HEK293 (cell line): Measurements from ENCODE around the gene BCL2L1.

Experiments
- TCF7L2 ChIP-seq: IDR thresholded peaks from 2 replicates; pipeline ENCODE4 v1.6.1; 2011; ENCODE audit warnings: low read depth, mild to moderate bottlenecking, inconsistent platforms, low read length, moderate library complexity, borderline replicate concordance
- ZNF175 ChIP-seq: fragments of 450-650 bp; formaldehyde crosslinking; IDR thresholded peaks from 2 replicates; pipeline ENCODE4 v1.5.1; 2016; ENCODE audit warnings: missing biosample characterization, missing genetic modification characterization
- ZNF24 ChIP-seq: fragments of 450-650 bp; formaldehyde crosslinking; IDR thresholded peaks from 2 replicates; pipeline ENCODE4 v1.5.1; 2016; ENCODE audit warnings: missing biosample characterization, missing genetic modification characterization
- ZNF404 ChIP-seq: fragments of 450-650 bp; formaldehyde crosslinking; IDR thresholded peaks from 2 replicates; pipeline ENCODE4 v1.5.1; 2017; ENCODE audit warnings: missing biosample characterization, missing genetic modification characterization
- TF ChIP-seq, protein P1 (sequence below): fragments of 450-650 bp; formaldehyde crosslinking; IDR thresholded peaks from 2 replicates; pipeline ENCODE4 v1.5.1; 2016; ENCODE audit warnings: missing biosample characterization, missing genetic modification characterization

DNA sequence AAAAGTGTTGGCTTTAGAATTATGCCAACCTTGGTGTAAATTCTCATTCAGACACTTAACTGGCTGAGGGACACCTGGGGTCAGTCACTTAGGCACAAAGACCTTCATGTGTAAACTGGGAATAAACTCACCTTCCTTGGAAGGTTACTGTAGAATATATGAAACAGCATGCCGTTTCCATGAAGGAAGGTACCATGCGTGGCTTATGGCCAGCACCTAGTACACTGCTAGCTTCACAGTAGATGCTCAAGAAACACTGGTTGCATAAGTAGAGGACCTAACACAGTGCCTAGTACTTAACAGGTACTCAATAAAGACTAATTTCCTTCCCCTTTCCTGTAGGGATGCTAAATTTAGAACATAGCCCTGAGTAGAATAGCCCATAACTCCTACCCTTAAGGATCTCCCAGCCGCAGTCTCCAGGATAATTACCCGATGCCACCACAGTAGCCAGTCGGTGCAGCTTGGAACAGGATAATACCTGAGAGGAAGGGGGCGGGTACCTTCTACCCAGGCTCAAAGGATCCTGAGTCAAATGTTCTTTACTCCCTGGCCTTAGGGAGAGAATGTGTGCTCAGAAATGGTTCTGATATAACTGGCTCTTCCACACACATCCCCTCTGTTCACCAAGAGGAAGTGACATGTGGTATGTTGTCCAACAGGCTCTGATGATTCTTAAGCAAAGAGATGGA, 3.6 kb downstream of the BCL2L1 start:
- TF ChIP-seq, protein P1, sequence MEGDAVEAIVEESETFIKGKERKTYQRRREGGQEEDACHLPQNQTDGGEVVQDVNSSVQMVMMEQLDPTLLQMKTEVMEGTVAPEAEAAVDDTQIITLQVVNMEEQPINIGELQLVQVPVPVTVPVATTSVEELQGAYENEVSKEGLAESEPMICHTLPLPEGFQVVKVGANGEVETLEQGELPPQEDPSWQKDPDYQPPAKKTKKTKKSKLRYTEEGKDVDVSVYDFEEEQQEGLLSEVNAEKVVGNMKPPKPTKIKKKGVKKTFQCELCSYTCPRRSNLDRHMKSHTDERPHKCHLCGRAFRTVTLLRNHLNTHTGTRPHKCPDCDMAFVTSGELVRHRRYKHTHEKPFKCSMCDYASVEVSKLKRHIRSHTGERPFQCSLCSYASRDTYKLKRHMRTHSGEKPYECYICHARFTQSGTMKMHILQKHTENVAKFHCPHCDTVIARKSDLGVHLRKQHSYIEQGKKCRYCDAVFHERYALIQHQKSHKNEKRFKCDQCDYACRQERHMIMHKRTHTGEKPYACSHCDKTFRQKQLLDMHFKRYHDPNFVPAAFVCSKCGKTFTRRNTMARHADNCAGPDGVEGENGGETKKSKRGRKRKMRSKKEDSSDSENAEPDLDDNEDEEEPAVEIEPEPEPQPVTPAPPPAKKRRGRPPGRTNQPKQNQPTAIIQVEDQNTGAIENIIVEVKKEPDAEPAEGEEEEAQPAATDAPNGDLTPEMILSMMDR (tag by site-specific recombination): no peak
- no peak for TF ChIP-seq ZNF24 (tag by site-specific recombination)
- TF ChIP-seq ZNF404 (tag by site-specific recombination): no peak
- TF ChIP-seq ZNF175 (tag by site-specific recombination): no peak
- TF ChIP-seq TCF7L2: no peak
